ENCODE data around the gene ARL6IP4. TPM values are rescaled to one million over a fixed set of nuclear protein-coding genes. Genes with fewer than 3 reads are reported as not detected.

The ARL6IP4 gene
- total RNA-seq, 1 donor from 2014 or later = 166 TPM

- Mint-ChIP-seq H3K4me3 (ENCODE audit: unreplicated experiment) (no peak overlapping the region), H3K9me3 (ENCODE audit: unreplicated experiment) (no peaks in the 10 kb centered on the region), H3K27ac (ENCODE audit: unreplicated experiment) (peak overlapping the region; percentile 100), H3K27me3 (ENCODE audit: unreplicated experiment) (no peaks in the 10 kb centered on the region), H3K4me1 (ENCODE audit: unreplicated experiment) (peaks cover 38% of the 10 kb centered on the region), H3K36me3 (ENCODE audit: unreplicated experiment) (peaks cover 3% of the 10 kb centered on the region)
- TF ChIP-seq CTCF (IDR thresholded peaks at IDR 0.05) = no peak
- no peak for DNase-seq (ENCODE audit: extremely low spot score, unreplicated experiment)
Measured at GRCh38 chr12:122976648-122976975, 3.9 kb upstream of the ARL6IP4 start.

GRCh38 chr12:122977153-122977552, 3.3 kb upstream of the ARL6IP4 start:
- Mint-ChIP-seq H3K4me1 (ENCODE audit: unreplicated experiment) (peaks cover 43% of the 10 kb centered on the region), H3K27ac (ENCODE audit: unreplicated experiment) (no peak overlapping the region), H3K4me3 (ENCODE audit: unreplicated experiment) (no peak overlapping the region), H3K9me3 (ENCODE audit: unreplicated experiment) (no peaks in the 10 kb centered on the region), H3K36me3 (ENCODE audit: unreplicated experiment) (peaks cover 3% of the 10 kb centered on the region), H3K27me3 (ENCODE audit: unreplicated experiment) (no peaks in the 10 kb centered on the region)
- TF ChIP-seq CTCF (IDR thresholded peaks at IDR 0.05) = no peak
- no peak for DNase-seq (ENCODE audit: extremely low spot score, unreplicated experiment)

- TF ChIP-seq CTCF (IDR thresholded peaks at IDR 0.05) = no peak
- Mint-ChIP-seq H3K4me3 (ENCODE audit: unreplicated experiment) (no peak overlapping the region), H3K27ac (ENCODE audit: unreplicated experiment) (no peak overlapping the region), H3K4me1 (ENCODE audit: unreplicated experiment) (peaks cover 44% of the 10 kb centered on the region), H3K9me3 (ENCODE audit: unreplicated experiment) (no peaks in the 10 kb centered on the region), H3K27me3 (ENCODE audit: unreplicated experiment) (no peaks in the 10 kb centered on the region), H3K36me3 (ENCODE audit: unreplicated experiment) (peaks cover 3% of the 10 kb centered on the region)
- DNase-seq (ENCODE audit: extremely low spot score, unreplicated experiment) = no peak
Measured at GRCh38 chr12:122977655-122978392, 2.7 kb upstream of the ARL6IP4 start.

GRCh38 chr12:122978507-122978955, 1.9 kb upstream of the ARL6IP4 start:
- Mint-ChIP-seq H3K27me3 (ENCODE audit: unreplicated experiment) (no peaks in the 10 kb centered on the region), H3K4me3 (ENCODE audit: unreplicated experiment) (no peak overlapping the region), H3K9me3 (ENCODE audit: unreplicated experiment) (no peaks in the 10 kb centered on the region), H3K27ac (ENCODE audit: unreplicated experiment) (no peak overlapping the region), H3K4me1 (ENCODE audit: unreplicated experiment) (peaks cover 51% of the 10 kb centered on the region), H3K36me3 (ENCODE audit: unreplicated experiment) (peaks cover 3% of the 10 kb centered on the region)
- no peak for DNase-seq (ENCODE audit: extremely low spot score, unreplicated experiment)
- no peak for TF ChIP-seq CTCF (IDR thresholded peaks at IDR 0.05)

- DNase-seq (ENCODE audit: extremely low spot score, unreplicated experiment) = no peak
- Mint-ChIP-seq H3K27me3 (ENCODE audit: unreplicated experiment) (no peaks in the 10 kb centered on the region), H3K4me3 (ENCODE audit: unreplicated experiment) (peak overlapping the region; percentile 80), H3K36me3 (ENCODE audit: unreplicated experiment) (peaks cover 3% of the 10 kb centered on the region), H3K4me1 (ENCODE audit: unreplicated experiment) (peaks cover 54% of the 10 kb centered on the region), H3K9me3 (ENCODE audit: unreplicated experiment) (no peaks in the 10 kb centered on the region), H3K27ac (ENCODE audit: unreplicated experiment) (peak overlapping the region; percentile 89)
- no peak for TF ChIP-seq CTCF (IDR thresholded peaks at IDR 0.05)
Measured at GRCh38 chr12:122979001-122979907, 1.2 kb upstream of the ARL6IP4 start.
